ENCODE data around the gene SPINK13. TPM values are rescaled to one million over a fixed set of nuclear protein-coding genes. Genes with fewer than 3 reads are reported as not detected.

Gene SPINK13
- total and polyA plus RNA-seq, 9 of the 15 experiments (the other 6 are each of a cell fraction or from before 2014, with no cell fraction given), result 0.07 TPM; not detected in 8

GRCh38 chr5:148228392-148228984 lies 40.1 kb upstream of the SPINK13 start (continued):
- TF ChIP-seq ID3 (CRISPR knock-in tag; IDR thresholded peaks at IDR 0.05) (no peak), ID3 (tag; IDR thresholded peaks at IDR 0.05) (no peak), HNRNPLL (IDR thresholded peaks at IDR 0.05; ENCODE audit: low read depth, low read length, poor library complexity, severe bottlenecking) (no peak)
- TF ChIP-seq, protein P1, sequence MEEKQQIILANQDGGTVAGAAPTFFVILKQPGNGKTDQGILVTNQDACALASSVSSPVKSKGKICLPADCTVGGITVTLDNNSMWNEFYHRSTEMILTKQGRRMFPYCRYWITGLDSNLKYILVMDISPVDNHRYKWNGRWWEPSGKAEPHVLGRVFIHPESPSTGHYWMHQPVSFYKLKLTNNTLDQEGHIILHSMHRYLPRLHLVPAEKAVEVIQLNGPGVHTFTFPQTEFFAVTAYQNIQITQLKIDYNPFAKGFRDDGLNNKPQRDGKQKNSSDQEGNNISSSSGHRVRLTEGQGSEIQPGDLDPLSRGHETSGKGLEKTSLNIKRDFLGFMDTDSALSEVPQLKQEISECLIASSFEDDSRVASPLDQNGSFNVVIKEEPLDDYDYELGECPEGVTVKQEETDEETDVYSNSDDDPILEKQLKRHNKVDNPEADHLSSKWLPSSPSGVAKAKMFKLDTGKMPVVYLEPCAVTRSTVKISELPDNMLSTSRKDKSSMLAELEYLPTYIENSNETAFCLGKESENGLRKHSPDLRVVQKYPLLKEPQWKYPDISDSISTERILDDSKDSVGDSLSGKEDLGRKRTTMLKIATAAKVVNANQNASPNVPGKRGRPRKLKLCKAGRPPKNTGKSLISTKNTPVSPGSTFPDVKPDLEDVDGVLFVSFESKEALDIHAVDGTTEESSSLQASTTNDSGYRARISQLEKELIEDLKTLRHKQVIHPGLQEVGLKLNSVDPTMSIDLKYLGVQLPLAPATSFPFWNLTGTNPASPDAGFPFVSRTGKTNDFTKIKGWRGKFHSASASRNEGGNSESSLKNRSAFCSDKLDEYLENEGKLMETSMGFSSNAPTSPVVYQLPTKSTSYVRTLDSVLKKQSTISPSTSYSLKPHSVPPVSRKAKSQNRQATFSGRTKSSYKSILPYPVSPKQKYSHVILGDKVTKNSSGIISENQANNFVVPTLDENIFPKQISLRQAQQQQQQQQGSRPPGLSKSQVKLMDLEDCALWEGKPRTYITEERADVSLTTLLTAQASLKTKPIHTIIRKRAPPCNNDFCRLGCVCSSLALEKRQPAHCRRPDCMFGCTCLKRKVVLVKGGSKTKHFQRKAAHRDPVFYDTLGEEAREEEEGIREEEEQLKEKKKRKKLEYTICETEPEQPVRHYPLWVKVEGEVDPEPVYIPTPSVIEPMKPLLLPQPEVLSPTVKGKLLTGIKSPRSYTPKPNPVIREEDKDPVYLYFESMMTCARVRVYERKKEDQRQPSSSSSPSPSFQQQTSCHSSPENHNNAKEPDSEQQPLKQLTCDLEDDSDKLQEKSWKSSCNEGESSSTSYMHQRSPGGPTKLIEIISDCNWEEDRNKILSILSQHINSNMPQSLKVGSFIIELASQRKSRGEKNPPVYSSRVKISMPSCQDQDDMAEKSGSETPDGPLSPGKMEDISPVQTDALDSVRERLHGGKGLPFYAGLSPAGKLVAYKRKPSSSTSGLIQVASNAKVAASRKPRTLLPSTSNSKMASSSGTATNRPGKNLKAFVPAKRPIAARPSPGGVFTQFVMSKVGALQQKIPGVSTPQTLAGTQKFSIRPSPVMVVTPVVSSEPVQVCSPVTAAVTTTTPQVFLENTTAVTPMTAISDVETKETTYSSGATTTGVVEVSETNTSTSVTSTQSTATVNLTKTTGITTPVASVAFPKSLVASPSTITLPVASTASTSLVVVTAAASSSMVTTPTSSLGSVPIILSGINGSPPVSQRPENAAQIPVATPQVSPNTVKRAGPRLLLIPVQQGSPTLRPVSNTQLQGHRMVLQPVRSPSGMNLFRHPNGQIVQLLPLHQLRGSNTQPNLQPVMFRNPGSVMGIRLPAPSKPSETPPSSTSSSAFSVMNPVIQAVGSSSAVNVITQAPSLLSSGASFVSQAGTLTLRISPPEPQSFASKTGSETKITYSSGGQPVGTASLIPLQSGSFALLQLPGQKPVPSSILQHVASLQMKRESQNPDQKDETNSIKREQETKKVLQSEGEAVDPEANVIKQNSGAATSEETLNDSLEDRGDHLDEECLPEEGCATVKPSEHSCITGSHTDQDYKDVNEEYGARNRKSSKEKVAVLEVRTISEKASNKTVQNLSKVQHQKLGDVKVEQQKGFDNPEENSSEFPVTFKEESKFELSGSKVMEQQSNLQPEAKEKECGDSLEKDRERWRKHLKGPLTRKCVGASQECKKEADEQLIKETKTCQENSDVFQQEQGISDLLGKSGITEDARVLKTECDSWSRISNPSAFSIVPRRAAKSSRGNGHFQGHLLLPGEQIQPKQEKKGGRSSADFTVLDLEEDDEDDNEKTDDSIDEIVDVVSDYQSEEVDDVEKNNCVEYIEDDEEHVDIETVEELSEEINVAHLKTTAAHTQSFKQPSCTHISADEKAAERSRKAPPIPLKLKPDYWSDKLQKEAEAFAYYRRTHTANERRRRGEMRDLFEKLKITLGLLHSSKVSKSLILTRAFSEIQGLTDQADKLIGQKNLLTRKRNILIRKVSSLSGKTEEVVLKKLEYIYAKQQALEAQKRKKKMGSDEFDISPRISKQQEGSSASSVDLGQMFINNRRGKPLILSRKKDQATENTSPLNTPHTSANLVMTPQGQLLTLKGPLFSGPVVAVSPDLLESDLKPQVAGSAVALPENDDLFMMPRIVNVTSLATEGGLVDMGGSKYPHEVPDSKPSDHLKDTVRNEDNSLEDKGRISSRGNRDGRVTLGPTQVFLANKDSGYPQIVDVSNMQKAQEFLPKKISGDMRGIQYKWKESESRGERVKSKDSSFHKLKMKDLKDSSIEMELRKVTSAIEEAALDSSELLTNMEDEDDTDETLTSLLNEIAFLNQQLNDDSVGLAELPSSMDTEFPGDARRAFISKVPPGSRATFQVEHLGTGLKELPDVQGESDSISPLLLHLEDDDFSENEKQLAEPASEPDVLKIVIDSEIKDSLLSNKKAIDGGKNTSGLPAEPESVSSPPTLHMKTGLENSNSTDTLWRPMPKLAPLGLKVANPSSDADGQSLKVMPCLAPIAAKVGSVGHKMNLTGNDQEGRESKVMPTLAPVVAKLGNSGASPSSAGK (IDR thresholded peaks at IDR 0.05), result no peak
